ENCODE data around the gene SPDYE6.
"Not testable (repeated sequence)": the region's sequence is repeated elsewhere in the genome, so short reads cannot be mapped to it uniquely, and the experiment has no call there.

The SPDYE6 gene

DNA sequence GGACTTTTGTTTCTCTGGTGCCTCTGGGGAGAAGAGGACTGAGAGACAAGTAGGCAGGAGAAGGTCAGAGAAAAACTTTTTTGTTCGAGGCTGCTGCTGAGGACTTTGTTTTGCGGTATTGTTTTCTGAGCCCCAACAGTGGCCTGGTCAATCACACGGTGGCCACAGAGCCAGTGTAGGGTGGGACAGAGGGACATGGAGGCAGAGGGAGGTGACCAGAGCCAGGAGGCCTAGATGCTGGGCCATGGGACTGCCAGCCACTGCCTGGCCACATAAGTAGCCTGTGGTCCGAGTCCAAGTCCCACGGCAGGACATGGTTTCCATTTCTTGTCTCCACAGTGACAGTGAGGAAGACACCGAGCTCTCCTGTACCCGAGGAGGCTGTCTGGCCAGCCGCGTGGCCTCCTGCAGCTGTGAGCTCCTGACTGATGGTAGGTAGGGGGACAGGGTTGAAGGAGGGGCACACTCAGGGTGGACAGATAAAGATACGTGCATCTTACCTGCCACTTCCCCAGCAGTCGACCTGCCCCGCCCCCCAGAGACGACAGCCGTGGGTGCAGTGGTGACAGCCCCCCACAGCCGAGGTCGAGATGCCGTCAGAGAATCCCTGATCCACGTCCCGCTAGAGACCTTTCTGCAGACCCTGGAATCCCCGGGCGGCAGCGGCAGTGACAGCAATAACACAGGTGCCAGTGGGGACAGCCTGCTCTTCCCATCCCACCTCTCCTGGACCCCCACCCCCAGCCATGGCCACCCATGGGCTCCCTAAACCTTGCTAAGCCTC lies 42.1 kb downstream of the SPDYE6 start:
- no peak overlapping the region for H3K4me3 ChIP-seq (ENCODE audit: extremely low read depth, insufficient read depth, low read length, poor library complexity, severe bottlenecking)
- no peaks in the 10 kb centered on the region for H3K9me3 ChIP-seq (ENCODE audit: control insufficient read depth, low read length)
- WGBS, 2 experiments (ENCODE audit: insufficient coverage in 2 of 2), result 92 to 93% methylated on average over 21 of the region's 22 CpGs
- no peaks in the 10 kb centered on the region for H3K4me1 ChIP-seq (ENCODE audit: control insufficient read depth, insufficient read depth, low read length, poor library complexity, severe bottlenecking)
- H3K27ac ChIP-seq (ENCODE audit: low read depth, low read length, severe bottlenecking), result no peak overlapping the region
- peaks cover 5% of the 10 kb centered on the region for H3K36me3 ChIP-seq (ENCODE audit: control insufficient read depth, insufficient read depth, low read length)

DNA sequence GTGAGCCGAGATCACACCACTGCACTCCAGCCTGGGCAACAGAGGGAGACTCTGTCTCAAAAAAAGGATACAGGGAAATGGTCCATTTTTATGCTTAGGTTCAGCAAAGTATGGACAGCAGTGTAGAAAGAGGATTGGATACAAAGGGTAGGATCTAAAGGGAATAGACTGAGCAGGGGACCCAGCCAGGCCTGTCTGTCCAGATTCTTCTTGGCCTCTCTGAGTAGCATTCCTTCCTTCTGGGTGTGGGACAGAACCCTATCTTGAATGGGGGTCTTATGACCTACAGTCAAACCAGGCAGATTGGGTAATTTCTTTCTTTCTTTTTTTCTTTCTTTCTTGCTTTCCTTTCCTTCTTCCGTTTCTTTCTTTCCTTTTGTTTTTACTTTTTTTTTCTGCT lies 43.9 kb downstream of the SPDYE6 start:
- peaks cover 4% of the 10 kb centered on the region for H3K4me1 ChIP-seq (ENCODE audit: control insufficient read depth, insufficient read depth, low read length, poor library complexity, severe bottlenecking)
- no peaks in the 10 kb centered on the region for H3K9me3 ChIP-seq (ENCODE audit: control insufficient read depth, low read length)
- 100% methylated on average over 1 to 2 of the region's 2 CpGs for WGBS, 2 experiments (ENCODE audit: insufficient coverage in 2 of 2)
- H3K4me3 ChIP-seq (ENCODE audit: extremely low read depth, insufficient read depth, low read length, poor library complexity, severe bottlenecking), result no peak overlapping the region
- H3K27ac ChIP-seq (ENCODE audit: low read depth, low read length, severe bottlenecking), result no peak overlapping the region
- H3K36me3 ChIP-seq (ENCODE audit: control insufficient read depth, insufficient read depth, low read length), result peaks cover 10% of the 10 kb centered on the region

DNA sequence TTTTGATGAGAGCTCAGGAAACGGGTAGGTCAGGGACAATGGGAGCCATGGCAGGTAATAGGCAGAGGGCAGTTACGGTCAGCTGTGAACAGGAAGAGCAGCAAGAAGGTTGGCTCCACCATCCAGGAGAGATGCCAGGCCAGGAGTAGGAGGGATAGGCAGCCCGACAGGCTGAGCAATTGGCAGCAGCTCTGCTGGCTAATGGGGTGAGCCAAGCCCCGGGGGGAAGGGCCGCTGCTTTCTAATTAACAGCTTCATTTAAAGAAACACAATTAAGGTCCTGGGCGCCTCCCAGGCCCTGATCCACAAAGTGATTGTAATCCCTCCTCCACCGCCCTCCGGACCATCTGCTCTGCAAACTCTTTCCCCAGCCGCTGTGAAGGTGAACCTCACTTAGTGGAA lies 45.8 kb downstream of the SPDYE6 start:
- 89 to 94% methylated on average over 5 to 9 of the region's 9 CpGs for WGBS, 2 experiments (ENCODE audit: insufficient coverage in 2 of 2)
- Histone ChIP-seq H3K9me3 (ENCODE audit: control insufficient read depth, low read length) (no peaks in the 10 kb centered on the region), H3K4me3 (ENCODE audit: extremely low read depth, insufficient read depth, low read length, poor library complexity, severe bottlenecking) (no peak overlapping the region), H3K4me1 (ENCODE audit: control insufficient read depth, insufficient read depth, low read length, poor library complexity, severe bottlenecking) (peaks cover 11% of the 10 kb centered on the region), H3K36me3 (ENCODE audit: control insufficient read depth, insufficient read depth, low read length) (peaks cover 10% of the 10 kb centered on the region), H3K27ac (ENCODE audit: low read depth, low read length, severe bottlenecking) (no peak overlapping the region)

DNA sequence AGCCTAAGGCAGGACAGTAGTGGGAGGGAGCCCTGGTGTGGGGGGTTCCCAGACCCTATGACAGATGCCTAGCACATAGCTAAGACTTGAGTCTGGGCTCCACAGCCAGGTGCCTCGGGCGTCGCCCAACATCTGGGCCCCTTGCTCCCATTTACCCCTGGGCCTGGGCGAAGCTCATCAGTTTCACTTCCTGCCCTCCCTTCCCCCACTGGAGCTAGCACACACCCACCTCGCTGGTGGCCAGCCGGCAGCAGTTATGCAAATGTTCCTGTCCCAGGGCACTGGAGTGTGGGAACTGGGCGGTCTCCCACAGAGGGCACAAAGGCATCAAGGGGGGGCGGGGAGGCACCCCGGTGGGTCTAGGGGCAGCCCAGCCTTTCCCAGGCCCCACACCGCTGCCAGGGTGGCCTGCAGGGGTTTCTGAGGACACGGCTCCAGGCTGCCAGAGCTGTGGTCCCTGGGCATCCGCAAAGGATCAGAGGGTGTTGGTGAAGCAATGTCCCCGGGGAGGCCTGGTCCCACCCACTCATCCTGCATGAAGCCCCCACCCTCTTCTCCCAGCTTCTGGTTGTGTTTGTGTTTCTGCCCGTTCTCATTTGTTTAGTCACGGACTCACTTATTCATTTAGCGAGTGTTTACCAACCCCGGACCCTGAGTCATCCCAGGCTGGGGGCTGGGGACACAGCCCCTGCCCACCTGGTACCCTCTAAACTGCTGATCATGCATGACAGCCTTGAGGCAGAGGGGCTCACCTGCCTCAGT lies 49.1 kb downstream of the SPDYE6 start:
- Histone ChIP-seq H3K27ac (ENCODE audit: low read depth, low read length, severe bottlenecking) (peak overlapping the region; percentile 63), H3K4me1 (ENCODE audit: control insufficient read depth, insufficient read depth, low read length, poor library complexity, severe bottlenecking) (peaks cover 14% of the 10 kb centered on the region), H3K4me3 (ENCODE audit: extremely low read depth, insufficient read depth, low read length, poor library complexity, severe bottlenecking) (no peak overlapping the region), H3K9me3 (ENCODE audit: control insufficient read depth, low read length) (no peaks in the 10 kb centered on the region), H3K36me3 (ENCODE audit: control insufficient read depth, insufficient read depth, low read length) (peaks cover 5% of the 10 kb centered on the region)
- 30 to 42% methylated on average over 11 to 13 of the region's 17 CpGs for WGBS, 2 experiments (ENCODE audit: insufficient coverage in 2 of 2)

DNA sequence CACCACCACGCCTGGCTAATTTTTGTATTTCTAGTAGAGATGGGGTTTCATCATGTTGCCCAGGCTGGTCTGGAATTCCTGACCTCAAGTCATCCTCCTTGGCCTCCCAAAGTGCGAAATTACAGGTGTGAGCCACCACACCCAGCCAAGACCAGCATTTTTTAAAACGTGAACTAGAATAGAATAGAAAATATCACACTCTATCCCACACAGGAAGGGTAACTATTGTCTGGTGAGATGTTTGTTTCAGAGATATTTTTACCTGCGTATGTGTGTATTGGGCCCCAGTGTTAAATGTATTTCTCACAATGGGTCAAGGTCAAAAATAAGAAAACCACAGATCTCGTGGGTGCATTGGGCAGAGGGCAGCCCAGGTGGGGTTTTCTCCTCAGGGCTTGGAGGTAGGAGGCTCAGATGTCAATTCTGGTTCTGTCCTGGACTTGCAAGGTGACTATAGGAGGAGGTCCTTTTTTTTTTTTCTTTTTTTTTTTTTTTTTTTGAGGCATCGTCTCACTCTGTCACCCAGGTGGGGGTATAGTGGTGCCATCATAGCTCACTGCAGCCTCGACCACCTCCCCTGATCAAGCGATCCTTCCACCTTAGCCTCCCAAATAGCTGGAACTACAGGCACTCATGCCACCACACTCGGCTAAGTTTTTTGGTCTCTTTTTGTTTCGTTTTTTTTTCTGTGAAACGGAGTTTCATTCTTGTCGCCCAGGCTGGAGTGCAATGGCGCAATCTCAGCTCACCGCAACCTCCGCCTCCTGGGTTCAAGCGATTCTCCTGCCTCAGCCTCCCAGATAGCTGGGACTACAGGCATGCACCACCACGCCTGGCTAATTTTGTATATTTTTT lies 50.6 kb downstream of the SPDYE6 start:
- Histone ChIP-seq H3K4me3 (ENCODE audit: extremely low read depth, insufficient read depth, low read length, poor library complexity, severe bottlenecking) (no peak overlapping the region), H3K27ac (ENCODE audit: low read depth, low read length, severe bottlenecking) (no peak overlapping the region)
- 94% methylated on average over 13 of the region's 17 CpGs for WGBS, 2 experiments (ENCODE audit: insufficient coverage in 2 of 2)

DNA sequence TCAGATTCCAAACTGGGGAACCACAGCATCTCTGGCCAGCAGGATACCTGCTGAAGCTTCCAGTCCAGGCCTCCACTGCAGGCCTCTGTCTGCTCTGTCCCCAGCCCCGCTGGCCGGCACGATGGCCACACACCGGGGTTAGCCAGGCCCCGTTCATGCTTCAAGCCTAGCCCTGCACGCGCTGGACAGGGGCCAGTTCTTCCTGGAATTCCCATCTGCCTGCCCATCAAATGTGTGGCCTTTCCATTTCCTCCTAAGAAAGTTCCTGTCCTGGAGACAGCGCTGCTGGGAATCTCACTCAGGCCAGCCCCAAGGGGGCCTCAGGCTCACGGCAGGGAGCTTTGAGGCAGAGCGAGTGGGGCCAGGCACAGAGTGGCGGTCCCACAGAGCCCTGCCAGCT lies 51.6 kb downstream of the SPDYE6 start:
- WGBS, 2 experiments (ENCODE audit: insufficient coverage in 2 of 2), result 83 to 88% methylated on average over 11 of the region's 11 CpGs
- no peak overlapping the region for H3K27ac ChIP-seq (ENCODE audit: low read depth, low read length, severe bottlenecking)
- peaks cover 5% of the 10 kb centered on the region for H3K36me3 ChIP-seq (ENCODE audit: control insufficient read depth, insufficient read depth, low read length)
- no peak overlapping the region for H3K4me3 ChIP-seq (ENCODE audit: extremely low read depth, insufficient read depth, low read length, poor library complexity, severe bottlenecking)
- H3K4me1 ChIP-seq (ENCODE audit: control insufficient read depth, insufficient read depth, low read length, poor library complexity, severe bottlenecking), result peaks cover 16% of the 10 kb centered on the region
- H3K9me3 ChIP-seq (ENCODE audit: control insufficient read depth, low read length), result no peaks in the 10 kb centered on the region

More for the DNA sequence above, 50.6 kb downstream of the SPDYE6 start:
- Histone ChIP-seq H3K36me3 (ENCODE audit: control insufficient read depth, insufficient read depth, low read length) (peaks cover 5% of the 10 kb centered on the region), H3K9me3 (ENCODE audit: control insufficient read depth, low read length) (no peaks in the 10 kb centered on the region), H3K4me1 (ENCODE audit: control insufficient read depth, insufficient read depth, low read length, poor library complexity, severe bottlenecking) (peaks cover 16% of the 10 kb centered on the region)

DNA sequence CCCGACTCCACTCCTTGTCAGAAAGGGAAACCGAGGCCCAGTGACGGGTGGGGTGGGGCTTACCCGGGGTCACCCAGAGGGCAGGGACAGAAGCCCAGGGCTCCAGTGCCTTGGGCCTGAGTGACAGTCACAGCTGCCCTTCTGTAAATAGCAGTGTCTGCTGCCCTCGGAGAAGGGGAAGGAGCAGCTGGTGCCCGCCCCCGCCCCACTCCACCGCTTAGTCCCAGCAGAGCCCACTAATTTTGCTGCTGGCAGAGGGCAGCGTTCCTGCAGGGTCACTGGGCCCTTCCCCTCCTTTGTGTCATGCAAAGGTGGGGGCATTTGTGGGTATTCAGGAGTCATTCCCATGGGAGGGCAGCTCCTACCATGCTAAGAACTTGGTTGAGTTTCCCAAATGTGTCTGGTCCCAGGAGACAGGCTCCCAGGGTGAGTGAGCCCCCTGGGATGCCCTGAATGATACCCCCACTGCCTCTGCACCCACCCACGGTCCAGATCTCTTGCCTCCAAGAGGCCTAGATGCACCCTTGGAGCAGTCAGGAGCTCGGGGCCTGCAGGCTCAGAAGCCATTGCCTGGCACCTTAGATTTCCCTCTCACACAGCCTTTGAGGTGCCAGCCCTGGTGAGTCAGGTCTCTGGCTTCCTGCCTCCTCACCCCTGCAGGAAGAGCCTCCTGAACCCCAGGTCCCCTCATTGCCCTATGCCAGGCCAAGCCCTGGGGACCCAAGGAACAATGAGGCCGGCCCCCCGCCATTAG lies 52.4 kb downstream of the SPDYE6 start:
- Histone ChIP-seq H3K27ac (ENCODE audit: low read depth, low read length, severe bottlenecking) (no peak overlapping the region), H3K9me3 (ENCODE audit: control insufficient read depth, low read length) (no peaks in the 10 kb centered on the region), H3K36me3 (ENCODE audit: control insufficient read depth, insufficient read depth, low read length) (peaks cover 3% of the 10 kb centered on the region), H3K4me3 (ENCODE audit: extremely low read depth, insufficient read depth, low read length, poor library complexity, severe bottlenecking) (no peak overlapping the region), H3K4me1 (ENCODE audit: control insufficient read depth, insufficient read depth, low read length, poor library complexity, severe bottlenecking) (peaks cover 16% of the 10 kb centered on the region)
- WGBS, 2 experiments (ENCODE audit: insufficient coverage in 2 of 2), result 85 to 94% methylated on average over 10 of the region's 13 CpGs

DNA sequence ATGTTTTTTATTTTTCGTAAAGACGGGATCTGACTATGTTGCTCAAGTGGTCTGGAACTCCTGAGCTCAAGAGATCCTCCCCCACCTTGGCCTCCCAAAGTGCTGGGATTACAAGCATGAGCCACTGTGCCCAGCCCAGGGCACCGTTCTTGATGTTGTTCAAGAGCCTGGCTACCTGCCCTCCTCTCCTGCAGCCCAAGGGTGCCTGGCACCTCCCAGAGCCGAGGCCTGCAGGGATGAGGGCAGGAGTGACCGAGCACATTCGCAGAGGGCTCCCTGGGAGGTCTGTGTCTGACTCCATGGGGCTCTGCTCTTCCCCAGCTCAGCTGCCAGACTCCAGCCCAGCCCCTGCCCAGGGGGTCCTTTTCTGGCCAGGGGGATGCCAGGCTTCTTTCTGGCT lies 54.2 kb downstream of the SPDYE6 start:
- Histone ChIP-seq H3K4me1 (ENCODE audit: control insufficient read depth, insufficient read depth, low read length, poor library complexity, severe bottlenecking) (peaks cover 9% of the 10 kb centered on the region), H3K36me3 (ENCODE audit: control insufficient read depth, insufficient read depth, low read length) (no peaks in the 10 kb centered on the region), H3K9me3 (ENCODE audit: control insufficient read depth, low read length) (no peaks in the 10 kb centered on the region), H3K4me3 (ENCODE audit: extremely low read depth, insufficient read depth, low read length, poor library complexity, severe bottlenecking) (no peak overlapping the region), H3K27ac (ENCODE audit: low read depth, low read length, severe bottlenecking) (no peak overlapping the region)
- WGBS, 2 experiments (ENCODE audit: insufficient coverage in 2 of 2), result 82 to 94% methylated on average over 6 of the region's 6 CpGs

DNA sequence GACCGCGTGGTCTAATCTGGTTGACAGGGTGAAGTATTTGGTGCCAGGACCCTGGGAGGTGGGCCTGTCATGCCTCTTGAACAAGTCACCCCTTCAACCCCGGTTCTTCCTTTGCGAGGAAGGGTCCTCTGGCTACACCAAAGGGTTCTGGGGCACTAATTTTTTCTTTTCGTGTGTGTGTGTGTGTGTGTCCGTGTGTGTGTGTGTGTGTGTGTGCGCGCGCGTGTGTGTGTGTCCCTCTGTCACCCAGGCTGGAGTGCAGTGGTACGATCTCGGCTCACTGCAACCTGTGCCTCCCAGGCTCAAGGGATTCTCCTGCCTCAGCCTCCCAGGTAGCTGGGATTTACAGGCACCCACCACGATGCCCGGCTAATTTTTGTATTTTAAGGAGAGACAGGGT lies 54.9 kb downstream of the SPDYE6 start:
- 92 to 100% methylated on average over 1 to 5 of the region's 14 CpGs for WGBS, 2 experiments (ENCODE audit: insufficient coverage in 2 of 2)
- H3K9me3 ChIP-seq (ENCODE audit: control insufficient read depth, low read length); H3K36me3 ChIP-seq (ENCODE audit: control insufficient read depth, insufficient read depth, low read length); H3K27ac ChIP-seq (ENCODE audit: low read depth, low read length, severe bottlenecking); H3K4me1 ChIP-seq (ENCODE audit: control insufficient read depth, insufficient read depth, low read length, poor library complexity, severe bottlenecking); H3K4me3 ChIP-seq (ENCODE audit: extremely low read depth, insufficient read depth, low read length, poor library complexity, severe bottlenecking): not testable (repeated sequence)

DNA sequence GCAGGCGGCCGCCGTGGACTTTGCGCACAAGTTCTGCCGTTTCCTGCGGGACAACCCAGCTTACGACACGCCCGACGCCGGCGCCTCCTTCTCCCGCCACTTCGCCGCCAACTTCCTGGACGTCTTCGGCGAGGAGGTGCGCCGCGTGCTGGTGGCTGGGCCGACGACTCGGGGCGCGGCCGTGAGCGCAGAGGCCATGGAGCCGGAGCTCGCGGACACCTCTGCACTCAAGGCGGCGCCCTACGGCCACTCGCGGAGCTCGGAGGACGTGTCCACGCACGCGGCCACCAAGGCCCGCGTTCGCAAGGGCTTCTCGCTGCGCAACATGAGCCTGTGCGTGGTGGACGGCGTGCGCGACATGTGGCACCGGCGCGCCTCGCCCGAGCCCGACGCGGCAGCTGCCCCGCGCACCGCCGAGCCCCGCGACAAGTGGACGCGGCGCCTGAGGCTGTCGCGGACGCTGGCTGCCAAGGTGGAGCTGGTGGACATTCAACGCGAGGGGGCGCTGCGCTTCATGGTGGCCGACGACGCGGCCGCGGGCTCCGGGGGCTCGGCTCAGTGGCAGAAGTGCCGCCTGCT lies 55.5 kb downstream of the SPDYE6 start:
- H3K4me1 ChIP-seq (ENCODE audit: control insufficient read depth, insufficient read depth, low read length, poor library complexity, severe bottlenecking), result peaks cover 9% of the 10 kb centered on the region
- no peak overlapping the region for H3K27ac ChIP-seq (ENCODE audit: low read depth, low read length, severe bottlenecking)
- H3K9me3 ChIP-seq (ENCODE audit: control insufficient read depth, low read length), result no peaks in the 10 kb centered on the region
- no peaks in the 10 kb centered on the region for H3K36me3 ChIP-seq (ENCODE audit: control insufficient read depth, insufficient read depth, low read length)
- WGBS, 2 experiments (ENCODE audit: insufficient coverage in 2 of 2), result 86 to 87% methylated on average over 69 to 84 of the region's 84 CpGs
- no peak overlapping the region for H3K4me3 ChIP-seq (ENCODE audit: extremely low read depth, insufficient read depth, low read length, poor library complexity, severe bottlenecking)
